HepG2 (cell line): Measurements from ENCODE around the gene NRG3. TPM values are rescaled to one million over a fixed set of nuclear protein-coding genes. Genes with fewer than 3 reads are reported as not detected.

Experiments used
- ATAC-seq: fragments of 200-7000 bp; cut with Tn5 transposase; 3 replicates; pipeline ENCODE4 v1.9.1; 2020; ENCODE audit warnings: mild to moderate bottlenecking, moderate library complexity
- BruUV-seq: library from RNA; stranded (reverse); fragments of 400-500 nt; replicated peaks from 2 replicates; lab custom pipeline; 2021; lab: Mats Ljungman, UMichigan
- CTCF ChIA-PET: fragments of 300-600 bp; formaldehyde crosslinking; extraction: SDS; loops from one replicate; lab custom pipeline; 2021; ENCODE audit warnings: low total read pairs, inconsistent platforms, low intra/inter-chr PET ratio; lab: Yijun Ruan, JAX
- POLR2A ChIA-PET: fragments of 350-600 bp; sonication (Branson Sonifier 250); formaldehyde crosslinking; loops from one replicate; lab custom pipeline; 2020; ENCODE audit warnings: antibody characterized with exemption, inconsistent platforms; lab: Yijun Ruan, JAX
- DNase-seq: peaks from one replicate; pipeline ENCODE4 v3.0.0-alpha.2; 2015; ENCODE audit warnings: low spot score
- FAIRE-seq: peaks from 3 replicates; lab custom pipeline; 2011; peaks lifted over from hg19 to GRCh38; lab: Jason Lieb, UNC
- H2AFZ ChIP-seq: one replicate; pipeline ENCODE4 v1.6.1; 2011; ENCODE audit warnings: low read length, inconsistent platforms
- H3K27ac ChIP-seq: fragments of 300-600 bp; 3 replicates; pipeline ENCODE4 v1.8.0; 2011; ENCODE audit warnings: mixed run types, mild to moderate bottlenecking, mixed read lengths, low read length, inconsistent platforms; ENCODE audit not compliant: insufficient read depth; ENCODE audit errors: extremely low read length
- H3K27me3 ChIP-seq, 2 experiments: fragments of 200-600 bp in 1 of 2; 2 replicates in 1 of 2; 3 replicates in 1 of 2; pipeline versions ENCODE4 v1.6.0 to v1.8.0; 2011; ENCODE audit warnings: low read length in 2 of 2, mild to moderate bottlenecking in 2 of 2, moderate library complexity in 2 of 2, inconsistent platforms in 1 of 2; ENCODE audit not compliant: insufficient read depth in 2 of 2, control insufficient read depth in 1 of 2
- H3K36me3 ChIP-seq, 2 experiments: fragments of 200-600 bp in 1 of 2; replicated peaks in 1 of 2; 2 replicates in 1 of 2; 3 replicates in 1 of 2; pipeline versions ENCODE4 v1.5.1 to v1.8.0; 2011; ENCODE audit warnings: low read length in 2 of 2, inconsistent platforms in 1 of 2; ENCODE audit not compliant: insufficient read depth in 2 of 2, control insufficient read depth in 1 of 2
- H3K4me1 ChIP-seq: 2 replicates; pipeline ENCODE4 v1.5.1; 2012; ENCODE audit warnings: low read length, inconsistent platforms; ENCODE audit not compliant: insufficient read depth
- H3K4me2 ChIP-seq: 2 replicates; pipeline ENCODE4 v1.6.0; 2011; ENCODE audit warnings: low read depth, low read length, inconsistent platforms
- H3K4me3 ChIP-seq, 3 experiments: fragments of 200-600 bp in 1 of 3; sonication (generic), shearing (Covaris generic) in 1 of 3; replicated peaks in 1 of 3; 2 replicates each; pipeline ENCODE4 v1.5.1; 2011 to 2016; ENCODE audit warnings: low read length in 3 of 3, inconsistent platforms in 2 of 3, low read depth in 2 of 3, mild to moderate bottlenecking in 2 of 3, control low read depth in 1 of 3, mixed read lengths in 1 of 3; ENCODE audit not compliant: insufficient read depth in 1 of 3
- H3K79me2 ChIP-seq: one replicate; pipeline ENCODE4 v1.6.1; 2011; ENCODE audit warnings: low read length, inconsistent platforms; ENCODE audit not compliant: insufficient read depth
- H3K9ac ChIP-seq: 2 replicates; pipeline ENCODE4 v1.6.0; 2011; ENCODE audit warnings: mild to moderate bottlenecking, low read depth, low read length, inconsistent platforms; ENCODE audit not compliant: insufficient read depth
- H3K9me3 ChIP-seq: 2 replicates; pipeline ENCODE4 v1.5.1; 2012; ENCODE audit warnings: mild to moderate bottlenecking, low read length
- H4K20me1 ChIP-seq: 2 replicates; pipeline ENCODE4 v1.6.0; 2011; ENCODE audit warnings: inconsistent platforms, mild to moderate bottlenecking, low read length, moderate library complexity; ENCODE audit not compliant: insufficient read depth
- CEBPZ ChIP-seq: IDR thresholded peaks from 2 replicates; pipeline ENCODE4 v1.6.1; 2012; ENCODE audit warnings: low read length, improper control_type of control experiment
- KIAA2018 ChIP-seq: sonication (generic); formaldehyde crosslinking; IDR thresholded peaks from 2 replicates; pipeline ENCODE4 v1.5.0; 2020; ENCODE audit warnings: mild to moderate bottlenecking, missing genetic modification reagents, borderline replicate concordance
- SIX4 ChIP-seq: sonication (generic); formaldehyde crosslinking; IDR thresholded peaks from 2 replicates; pipeline ENCODE4 v1.4.0; 2020; ENCODE audit warnings: missing genetic modification reagents
- ZNF264 ChIP-seq: sonication (generic); formaldehyde crosslinking; IDR thresholded peaks from 2 replicates; pipeline ENCODE4 v1.4.0; 2020; ENCODE audit warnings: missing genetic modification reagents
- ZNF367 ChIP-seq: sonication (generic); formaldehyde crosslinking; IDR thresholded peaks from 2 replicates; pipeline ENCODE4 v1.4.0; 2020; ENCODE audit warnings: missing genetic modification reagents, borderline replicate concordance
- ZNF660 ChIP-seq: sonication (generic); formaldehyde crosslinking; IDR thresholded peaks from 2 replicates; pipeline ENCODE4 v1.5.1; 2020; ENCODE audit warnings: mild to moderate bottlenecking, low read depth, missing genetic modification reagents, borderline replicate concordance
- ZNF687 ChIP-seq: sonication (generic); formaldehyde crosslinking; IDR thresholded peaks from 2 replicates; pipeline ENCODE4 v1.5.1; 2020; ENCODE audit warnings: mild to moderate bottlenecking, missing genetic modification reagents, moderate library complexity
- WGBS: methylation state at CpG from one replicate; pipeline ENCODE4 v1.1.6; 2017; ENCODE audit warnings: low lambda C conversion rate; 5-methylcytosine and 5-hydroxymethylcytosine counted together
- in situ Hi-C: cut with HindIII; loops from 2 replicates; pipeline ENCODE4 v1.10.0; 2017; ENCODE audit warnings: low pct_unique_long_range_greater_than_20kb; ENCODE audit not compliant: extremely low pct_ligation_motif_present
- intact Hi-C: fragments of 100-400 bp; cut with micrococcal nuclease; formaldehyde crosslinking; loops from one replicate; pipeline ENCODE4 v1.10.0; 2022; ENCODE audit not compliant: unreplicated experiment
- polyA plus RNA-seq, 8 experiments: library from polyadenylated mRNA; depleted of rRNA in 3 of 8; stranded (reverse) in 7 of 8; unstranded in 1 of 8; fragments of >200 nt; fragmentation: Illumina TruSeq in 4 of 8; extraction: Trizol in 4 of 8; gene quantifications; 2 replicates each; pipeline versions ENCODE4 v1.2.1 to v1.2.3, GENCODE V29; 2011 to 2016; ENCODE audit warnings: low read depth in 4 of 8, missing spikeins in 1 of 8, mixed read lengths in 1 of 8; ENCODE audit not compliant: insufficient read depth in 1 of 8
- total RNA-seq, 5 experiments: library from RNA; depleted of rRNA; stranded (reverse); fragments of >200 nt; fragmentation: Illumina TruSeq; extraction: Trizol; gene quantifications; 2 replicates each; pipeline ENCODE4 v1.2.3, GENCODE V29; 2016; ENCODE audit warnings: low read depth in 1 of 5

Gene NRG3
- total and polyA plus RNA-seq, 2 of the 13 experiments (the other 11 are each of a cell fraction or from before 2014, with no cell fraction given) = not detected

GRCh38 chr10:81914736-81915503, 39.9 kb downstream of the NRG3 start:
- BruUV-seq = no TSS peak
- H4K20me1 ChIP-seq = no peaks in the 10 kb centered on the region
- H3K27ac ChIP-seq = no peak overlapping the region
- H3K9me3 ChIP-seq = peaks cover 51% of the 10 kb centered on the region
- FAIRE-seq = no peak
- DNase-seq = no peak
- no peaks in the 10 kb centered on the region for H3K4me1 ChIP-seq
- in situ Hi-C loops = no loop called here
- POLR2A ChIA-PET = no interaction called here
- intact Hi-C loops = no loop called here
- no peak overlapping the region for H3K9ac ChIP-seq
- H3K36me3 ChIP-seq = no peaks in the 10 kb centered on the region
- H2AFZ ChIP-seq = no peak overlapping the region
- H3K79me2 ChIP-seq = no peaks in the 10 kb centered on the region
- no peak overlapping the region for H3K4me2 ChIP-seq
- 2% methylated on average over 3 of the region's 3 CpGs for WGBS
- ATAC-seq = no peak
- H3K27me3 ChIP-seq = no peaks in the 10 kb centered on the region; a peak in 1 of 5 replicates
- no peak overlapping the region for H3K4me3 ChIP-seq
- CTCF ChIA-PET = no interaction called here
- TF ChIP-seq ZNF367 (CRISPR knock-in tag) (no peak), ZNF264 (no peak), ZNF687 (CRISPR knock-in tag) (no peak), CEBPZ (no peak), KIAA2018 (CRISPR knock-in tag) (no peak), SIX4 (CRISPR knock-in tag) (no peak), ZNF660 (CRISPR knock-in tag) (no peak)
